ENCODE measurements around the gene MUC2. TPM values are rescaled to one million over a fixed set of nuclear protein-coding genes. Genes with fewer than 3 reads are reported as not detected.

MUC2 gene
- total RNA-seq, 1 donor from 2014 or later = not detected

GRCh38 chr11:1054143-1055108 lies 20.2 kb upstream of the MUC2 start:
- intact Hi-C loops (cut with DNase I) = loop anchor here (5.0 kb wide), 1 partner anchor 202 kb away; no protein-coding TSS in a partner anchor
- no peaks in the 10 kb centered on the region for H3K9me3 ChIP-seq
- no peaks in the 10 kb centered on the region for H3K27me3 ChIP-seq
- no peak for DNase-seq (ENCODE audit: extremely low spot score in 2 of 2)
- TF ChIP-seq POLR2A (IDR thresholded peaks at IDR 0.05) = no peak
- TF ChIP-seq POLR2AphosphoS5 (IDR thresholded peaks at IDR 0.05; ENCODE audit: insufficient read depth in 1 of 2, low read depth in 1 of 2) = no peak
- TF ChIP-seq, protein P1, sequence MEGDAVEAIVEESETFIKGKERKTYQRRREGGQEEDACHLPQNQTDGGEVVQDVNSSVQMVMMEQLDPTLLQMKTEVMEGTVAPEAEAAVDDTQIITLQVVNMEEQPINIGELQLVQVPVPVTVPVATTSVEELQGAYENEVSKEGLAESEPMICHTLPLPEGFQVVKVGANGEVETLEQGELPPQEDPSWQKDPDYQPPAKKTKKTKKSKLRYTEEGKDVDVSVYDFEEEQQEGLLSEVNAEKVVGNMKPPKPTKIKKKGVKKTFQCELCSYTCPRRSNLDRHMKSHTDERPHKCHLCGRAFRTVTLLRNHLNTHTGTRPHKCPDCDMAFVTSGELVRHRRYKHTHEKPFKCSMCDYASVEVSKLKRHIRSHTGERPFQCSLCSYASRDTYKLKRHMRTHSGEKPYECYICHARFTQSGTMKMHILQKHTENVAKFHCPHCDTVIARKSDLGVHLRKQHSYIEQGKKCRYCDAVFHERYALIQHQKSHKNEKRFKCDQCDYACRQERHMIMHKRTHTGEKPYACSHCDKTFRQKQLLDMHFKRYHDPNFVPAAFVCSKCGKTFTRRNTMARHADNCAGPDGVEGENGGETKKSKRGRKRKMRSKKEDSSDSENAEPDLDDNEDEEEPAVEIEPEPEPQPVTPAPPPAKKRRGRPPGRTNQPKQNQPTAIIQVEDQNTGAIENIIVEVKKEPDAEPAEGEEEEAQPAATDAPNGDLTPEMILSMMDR (IDR thresholded peaks at IDR 0.05) = no peak
- no peak overlapping the region for H3K4me3 ChIP-seq
- no peak overlapping the region for H3K27ac ChIP-seq
- peaks cover 9% of the 10 kb centered on the region for H3K4me1 ChIP-seq
- no peaks in the 10 kb centered on the region for H3K36me3 ChIP-seq

- peaks cover 9% of the 10 kb centered on the region for H3K4me1 ChIP-seq
- intact Hi-C loops (cut with DNase I) = no loop called here
- no peaks in the 10 kb centered on the region for H3K27me3 ChIP-seq
- TF ChIP-seq POLR2A (IDR thresholded peaks at IDR 0.05) = no peak
- TF ChIP-seq, protein P1 (IDR thresholded peaks at IDR 0.05) = no peak
- TF ChIP-seq POLR2AphosphoS5 (IDR thresholded peaks at IDR 0.05; ENCODE audit: insufficient read depth in 1 of 2, low read depth in 1 of 2) = no peak
- H3K27ac ChIP-seq = no peak overlapping the region
- H3K9me3 ChIP-seq = no peaks in the 10 kb centered on the region
- H3K4me3 ChIP-seq = no peak overlapping the region
- H3K36me3 ChIP-seq = no peaks in the 10 kb centered on the region
- DNase-seq (ENCODE audit: extremely low spot score in 2 of 2) = no peak
These were observed 19.5 kb upstream of the MUC2 start for GRCh38 chr11:1055109-1055703.

DNA sequence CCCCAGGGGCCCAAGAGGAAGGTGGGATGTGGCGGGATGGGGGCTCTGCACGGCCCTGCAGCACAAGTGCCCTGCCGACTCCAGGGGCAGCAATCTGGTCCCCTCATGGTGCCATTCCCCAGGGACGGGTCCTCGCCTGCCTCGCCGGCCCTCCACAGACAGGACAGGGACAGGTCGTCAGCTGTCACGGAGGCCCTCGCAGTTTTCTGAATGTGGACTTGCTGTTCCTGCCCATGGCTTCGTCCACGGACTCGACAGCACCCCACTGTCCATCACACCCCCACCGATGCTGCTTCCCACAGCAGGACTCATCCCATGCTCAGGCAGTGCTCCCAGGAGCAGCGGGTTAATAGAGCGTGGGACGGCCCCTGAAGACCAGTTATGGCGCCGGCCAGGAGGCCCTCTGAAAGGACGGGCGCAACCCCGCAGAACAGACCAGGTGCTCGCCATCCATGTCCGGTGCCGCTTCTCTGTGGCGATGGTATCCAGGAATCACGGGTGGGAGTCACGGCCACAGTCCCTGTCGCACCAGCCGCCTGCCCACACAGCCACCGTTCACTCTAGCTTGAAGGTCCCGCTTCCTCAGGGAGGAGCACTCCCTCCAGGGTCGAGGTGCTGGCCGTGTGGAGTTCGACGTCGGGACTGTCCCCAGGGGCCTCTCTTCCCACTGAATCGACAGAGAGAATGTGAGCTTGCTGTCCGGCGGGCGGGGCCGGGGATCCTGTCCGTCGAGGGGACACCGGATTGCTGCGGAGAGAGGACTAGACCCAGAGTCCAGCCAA lies 18.5 kb upstream of the MUC2 start:
- H3K27ac ChIP-seq = no peak overlapping the region
- intact Hi-C loops (cut with DNase I) = no loop called here
- no peak overlapping the region for H3K4me3 ChIP-seq
- H3K27me3 ChIP-seq = no peaks in the 10 kb centered on the region
- no peak for DNase-seq (ENCODE audit: extremely low spot score in 2 of 2)
- TF ChIP-seq, protein P1 (IDR thresholded peaks at IDR 0.05) = no peak
- TF ChIP-seq POLR2A (IDR thresholded peaks at IDR 0.05) (no peak), POLR2AphosphoS5 (IDR thresholded peaks at IDR 0.05; ENCODE audit: insufficient read depth in 1 of 2, low read depth in 1 of 2) (no peak)
- peaks cover 18% of the 10 kb centered on the region for H3K4me1 ChIP-seq
- no peaks in the 10 kb centered on the region for H3K36me3 ChIP-seq
- no peaks in the 10 kb centered on the region for H3K9me3 ChIP-seq

GRCh38 chr11:1057806-1058205 lies 16.9 kb upstream of the MUC2 start:
- TF ChIP-seq POLR2AphosphoS5 (IDR thresholded peaks at IDR 0.05; ENCODE audit: insufficient read depth in 1 of 2, low read depth in 1 of 2) (no peak), POLR2A (IDR thresholded peaks at IDR 0.05) (no peak)
- TF ChIP-seq, protein P1 (IDR thresholded peaks at IDR 0.05) = no peak
- Histone ChIP-seq H3K4me3 (no peak overlapping the region), H3K36me3 (no peaks in the 10 kb centered on the region), H3K27ac (no peak overlapping the region), H3K27me3 (no peaks in the 10 kb centered on the region), H3K9me3 (no peaks in the 10 kb centered on the region), H3K4me1 (peaks cover 18% of the 10 kb centered on the region)
- intact Hi-C loops (cut with DNase I) = no loop called here
- DNase-seq (ENCODE audit: extremely low spot score in 2 of 2) = no peak

Data from vagina (tissue), 2 donors.